ENCODE results near the gene UBE2J2. TPM values are rescaled to one million over a fixed set of nuclear protein-coding genes. Genes with fewer than 3 reads are reported as not detected.
A peak's percentile ranks its signal among the peaks of the same experiment; 100 is the strongest.

Gene UBE2J2
- total RNA-seq, 1 experiment from 2014 or later = 54.2 TPM

DNA sequence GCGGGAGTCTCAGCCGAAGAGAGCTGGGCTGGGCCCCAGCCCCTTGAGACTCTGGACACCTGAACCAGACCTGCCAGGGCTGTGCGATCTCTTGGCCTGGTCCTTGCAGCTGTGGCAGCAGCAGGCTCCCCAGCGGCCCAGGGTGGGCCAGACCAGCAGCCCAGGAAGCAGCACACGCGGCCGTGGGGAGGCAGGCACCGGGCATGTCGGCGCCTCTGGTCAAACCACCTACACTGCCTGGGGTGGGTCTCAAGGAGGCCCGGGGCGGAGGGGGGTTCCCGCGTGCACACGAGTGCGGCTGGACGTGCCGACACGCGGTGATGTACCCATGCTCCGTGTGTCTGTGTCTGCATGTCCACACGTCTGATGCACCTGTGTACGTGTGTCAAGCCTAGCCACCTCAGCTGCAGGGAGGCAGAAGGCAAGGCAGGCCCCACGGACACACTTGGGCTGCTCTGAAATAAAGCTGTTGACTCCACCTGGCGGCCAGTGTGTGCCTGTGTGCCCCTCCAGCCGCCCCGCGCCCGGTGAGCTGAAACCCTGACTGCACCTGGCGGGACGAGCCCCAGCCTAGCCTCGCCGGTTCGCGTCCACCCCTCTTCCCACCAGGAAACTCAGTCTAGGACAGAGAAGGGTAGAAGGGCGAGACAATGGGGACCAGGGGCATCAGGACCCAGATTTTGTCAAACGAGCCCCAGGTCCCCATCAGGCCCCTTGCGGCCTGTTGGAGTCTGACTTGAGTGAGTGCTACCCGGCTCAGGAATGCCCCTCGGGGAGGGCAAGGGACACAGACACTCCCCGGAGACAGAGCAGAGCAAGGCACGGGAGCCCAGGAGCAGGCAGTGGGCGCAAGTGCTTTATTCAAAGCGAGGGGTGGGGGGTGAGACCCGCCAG lies 18.1 kb upstream of the UBE2J2 start:
- H3K36me3 ChIP-seq (ENCODE audit: low read depth) = no peaks in the 10 kb centered on the region
- H3K4me2 ChIP-seq = peak overlapping the region; percentile 65
- CTCF ChIA-PET = interaction anchor here (0.6 to 1.2 kb wide), 5 partner anchors 10 to 171 kb away, joined by 3 to 7 read pairs (median 4); no protein-coding TSS in a partner anchor
- peaks cover 16% of the 10 kb centered on the region for H3K4me1 ChIP-seq (replicated peaks; ENCODE audit: insufficient read depth)
- no peaks in the 10 kb centered on the region for H3K9me2 ChIP-seq (ENCODE audit: insufficient read depth)
- no peaks in the 10 kb centered on the region for H3K79me2 ChIP-seq (ENCODE audit: low read depth)
- no peaks in the 10 kb centered on the region for H3K27me3 ChIP-seq (ENCODE audit: insufficient read depth, low read depth)
- no peaks in the 10 kb centered on the region for H3K9me3 ChIP-seq (ENCODE audit: insufficient read depth, low read depth)
- no peak overlapping the region for H3K27ac ChIP-seq
- peak; percentile 56 to 65 for DNase-seq
- H4K20me1 ChIP-seq (ENCODE audit: insufficient read depth) = no peaks in the 10 kb centered on the region
- intact Hi-C loops (cut with micrococcal nuclease; ENCODE audit: unreplicated experiment) = loop anchor here (2.0 to 5.0 kb wide), 2 partner anchors 169 to 309 kb away; partner anchors contain the start of gene PERM1
- no peak overlapping the region for H3K4me3 ChIP-seq
- no TSS peak for BruUV-seq (replicated peaks)
- no peaks in the 10 kb centered on the region for H3F3A ChIP-seq (ENCODE audit: insufficient read depth, low read depth)
- TF ChIP-seq EZH2 (IDR thresholded peaks at IDR 0.05; ENCODE audit: low read depth) = no peak
- TF ChIP-seq, protein P1, sequence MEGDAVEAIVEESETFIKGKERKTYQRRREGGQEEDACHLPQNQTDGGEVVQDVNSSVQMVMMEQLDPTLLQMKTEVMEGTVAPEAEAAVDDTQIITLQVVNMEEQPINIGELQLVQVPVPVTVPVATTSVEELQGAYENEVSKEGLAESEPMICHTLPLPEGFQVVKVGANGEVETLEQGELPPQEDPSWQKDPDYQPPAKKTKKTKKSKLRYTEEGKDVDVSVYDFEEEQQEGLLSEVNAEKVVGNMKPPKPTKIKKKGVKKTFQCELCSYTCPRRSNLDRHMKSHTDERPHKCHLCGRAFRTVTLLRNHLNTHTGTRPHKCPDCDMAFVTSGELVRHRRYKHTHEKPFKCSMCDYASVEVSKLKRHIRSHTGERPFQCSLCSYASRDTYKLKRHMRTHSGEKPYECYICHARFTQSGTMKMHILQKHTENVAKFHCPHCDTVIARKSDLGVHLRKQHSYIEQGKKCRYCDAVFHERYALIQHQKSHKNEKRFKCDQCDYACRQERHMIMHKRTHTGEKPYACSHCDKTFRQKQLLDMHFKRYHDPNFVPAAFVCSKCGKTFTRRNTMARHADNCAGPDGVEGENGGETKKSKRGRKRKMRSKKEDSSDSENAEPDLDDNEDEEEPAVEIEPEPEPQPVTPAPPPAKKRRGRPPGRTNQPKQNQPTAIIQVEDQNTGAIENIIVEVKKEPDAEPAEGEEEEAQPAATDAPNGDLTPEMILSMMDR (conservative IDR thresholded peaks at IDR 0.05) = peak; percentile 80
- POLR2A ChIA-PET (ENCODE audit: unreplicated experiment) = interaction anchor here (0.5 to 0.6 kb wide), 2 partner anchors 18 to 309 kb away, joined by 5 to 16 read pairs; no protein-coding TSS in a partner anchor
- H2AFZ ChIP-seq = no peak overlapping the region

- H3K4me1 ChIP-seq (replicated peaks; ENCODE audit: insufficient read depth) = peaks cover 16% of the 10 kb centered on the region
- ChIA-PET POLR2A (ENCODE audit: unreplicated experiment) (interaction anchor here (0.6 kb wide), 2 partner anchors 14 to 18 kb away, joined by 3 to 16 read pairs; no protein-coding TSS in a partner anchor), CTCF (interaction anchor here (0.6 to 1.2 kb wide), 5 partner anchors 9 to 170 kb away, joined by 3 to 7 read pairs (median 4); no protein-coding TSS in a partner anchor)
- no peaks in the 10 kb centered on the region for H3K36me3 ChIP-seq (ENCODE audit: low read depth)
- peak overlapping the region; percentile 65 for H3K4me2 ChIP-seq
- H3K27me3 ChIP-seq (ENCODE audit: insufficient read depth, low read depth) = no peaks in the 10 kb centered on the region
- intact Hi-C loops (cut with micrococcal nuclease; ENCODE audit: unreplicated experiment) = loop anchor here (2.0 to 5.0 kb wide), 2 partner anchors 168 to 309 kb away; partner anchors contain the start of gene PERM1
- no peaks in the 10 kb centered on the region for H3K79me2 ChIP-seq (ENCODE audit: low read depth)
- no TSS peak for BruUV-seq (replicated peaks)
- no peaks in the 10 kb centered on the region for H3F3A ChIP-seq (ENCODE audit: insufficient read depth, low read depth)
- no peak overlapping the region for H3K27ac ChIP-seq
- no peak for TF ChIP-seq EZH2 (IDR thresholded peaks at IDR 0.05; ENCODE audit: low read depth)
- TF ChIP-seq, protein P1 (conservative IDR thresholded peaks at IDR 0.05) = no peak
- H4K20me1 ChIP-seq (ENCODE audit: insufficient read depth) = no peaks in the 10 kb centered on the region
- H3K9me3 ChIP-seq (ENCODE audit: insufficient read depth, low read depth) = no peaks in the 10 kb centered on the region
- no peak overlapping the region for H2AFZ ChIP-seq
- no peak overlapping the region for H3K4me3 ChIP-seq
- no peaks in the 10 kb centered on the region for H3K9me2 ChIP-seq (ENCODE audit: insufficient read depth)
- peak in 1 of 2 experiments; percentile 64 for DNase-seq
Measured at GRCh38 chr1:1291023-1291528, 17.4 kb upstream of the UBE2J2 start.

GRCh38 chr1:1290238-1290731 lies 16.6 kb upstream of the UBE2J2 start:
- Histone ChIP-seq H3K9me2 (ENCODE audit: insufficient read depth) (no peaks in the 10 kb centered on the region), H4K20me1 (ENCODE audit: insufficient read depth) (no peaks in the 10 kb centered on the region), H3K4me3 (no peak overlapping the region), H3K4me2 (peak overlapping the region; percentile 65; the same call in 1 of the 2 replicates), H3K4me1 (replicated peaks; ENCODE audit: insufficient read depth) (peaks cover 16% of the 10 kb centered on the region), H2AFZ (no peak overlapping the region), H3K79me2 (ENCODE audit: low read depth) (no peaks in the 10 kb centered on the region), H3K27ac (no peak overlapping the region), H3K9me3 (ENCODE audit: insufficient read depth, low read depth) (no peaks in the 10 kb centered on the region), H3K27me3 (ENCODE audit: insufficient read depth, low read depth) (no peaks in the 10 kb centered on the region), H3F3A (ENCODE audit: insufficient read depth, low read depth) (no peaks in the 10 kb centered on the region; the same call in 1 of the 2 replicates), H3K36me3 (ENCODE audit: low read depth) (no peaks in the 10 kb centered on the region)
- POLR2A ChIA-PET (ENCODE audit: unreplicated experiment) = interaction anchor here (0.6 kb wide), 1 partner anchor 15 kb away, joined by 3 read pairs; no protein-coding TSS in a partner anchor
- CTCF ChIA-PET = interaction anchor here (0.6 to 0.7 kb wide), 3 partner anchors 9 to 221 kb away, joined by 3 to 4 read pairs (median 3); partner anchors contain the start of gene RNF223
- intact Hi-C loops (cut with micrococcal nuclease; ENCODE audit: unreplicated experiment) = loop anchor here (2.0 to 5.0 kb wide), 2 partner anchors 167 to 308 kb away; partner anchors contain the start of gene PERM1
- BruUV-seq (replicated peaks) = no TSS peak
- peak; percentile 56 to 78 for DNase-seq
- TF ChIP-seq EZH2 (IDR thresholded peaks at IDR 0.05; ENCODE audit: low read depth) = no peak
- TF ChIP-seq, protein P1 (conservative IDR thresholded peaks at IDR 0.05) = peak; percentile 80

All from PC-9 (cell line).